Measurements from ENCODE around the gene GPR153.

GPR153 gene

DNA sequence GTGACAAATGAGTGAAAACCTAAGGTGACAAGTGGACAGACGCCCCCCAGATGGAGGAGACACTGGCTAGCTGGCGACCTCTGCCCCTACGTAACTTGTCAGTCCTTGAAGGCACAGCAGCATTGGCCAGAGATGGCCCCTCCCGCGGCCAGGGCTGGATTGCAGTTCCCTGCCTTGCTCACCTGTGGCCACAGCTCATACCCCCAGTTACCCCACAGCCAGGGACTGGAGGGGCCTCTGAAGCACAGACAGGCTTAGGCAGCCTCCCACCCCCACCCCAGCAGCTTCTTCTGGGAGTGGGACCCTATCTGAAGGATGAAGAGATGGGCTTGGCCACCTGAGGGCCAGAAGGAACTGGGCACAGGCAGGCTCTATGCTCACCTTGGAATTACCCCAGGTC, 13.2 kb downstream of the GPR153 start:
- DNase-seq: no peak

- DNase-seq: peak; percentile 80
These were observed 14.1 kb downstream of the GPR153 start for GRCh38 chr1:6246497-6247467.

DNA sequence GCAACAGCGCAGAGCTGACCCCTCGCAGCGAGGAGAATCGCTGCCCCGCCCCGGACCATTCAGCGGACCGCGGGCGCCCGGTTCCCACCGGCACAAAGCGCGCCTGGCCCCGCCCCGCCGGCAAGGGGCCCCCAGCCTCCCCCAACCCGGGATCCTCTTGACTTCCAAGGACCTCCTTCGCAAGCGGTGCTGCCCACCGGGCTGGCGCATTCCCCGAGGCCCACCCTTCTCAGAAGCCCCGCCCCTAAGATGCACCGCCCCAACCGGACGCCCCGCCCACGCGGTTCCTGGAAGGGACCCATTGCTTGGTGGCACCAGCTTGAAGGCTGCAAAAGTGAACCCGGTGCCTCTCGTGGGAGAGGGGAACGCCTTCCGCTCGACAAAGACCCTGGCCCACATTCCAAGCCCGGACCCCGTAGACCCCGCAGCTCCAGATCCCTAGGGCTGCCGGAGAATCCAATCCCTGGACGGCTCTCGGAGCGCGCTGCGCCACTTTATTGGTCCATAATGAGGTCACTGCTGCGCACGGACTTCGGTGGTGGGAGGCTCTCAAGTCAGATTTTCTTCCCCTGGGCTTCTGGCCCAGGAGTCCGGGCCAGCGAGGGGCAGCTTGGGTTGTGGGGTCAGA, 14.9 kb downstream of the GPR153 start:
- peak; percentile 40 for DNase-seq

GRCh38 chr1:6245086-6245868, 15.6 kb downstream of the GPR153 start:
- DNase-seq: peak; percentile 93

DNA sequence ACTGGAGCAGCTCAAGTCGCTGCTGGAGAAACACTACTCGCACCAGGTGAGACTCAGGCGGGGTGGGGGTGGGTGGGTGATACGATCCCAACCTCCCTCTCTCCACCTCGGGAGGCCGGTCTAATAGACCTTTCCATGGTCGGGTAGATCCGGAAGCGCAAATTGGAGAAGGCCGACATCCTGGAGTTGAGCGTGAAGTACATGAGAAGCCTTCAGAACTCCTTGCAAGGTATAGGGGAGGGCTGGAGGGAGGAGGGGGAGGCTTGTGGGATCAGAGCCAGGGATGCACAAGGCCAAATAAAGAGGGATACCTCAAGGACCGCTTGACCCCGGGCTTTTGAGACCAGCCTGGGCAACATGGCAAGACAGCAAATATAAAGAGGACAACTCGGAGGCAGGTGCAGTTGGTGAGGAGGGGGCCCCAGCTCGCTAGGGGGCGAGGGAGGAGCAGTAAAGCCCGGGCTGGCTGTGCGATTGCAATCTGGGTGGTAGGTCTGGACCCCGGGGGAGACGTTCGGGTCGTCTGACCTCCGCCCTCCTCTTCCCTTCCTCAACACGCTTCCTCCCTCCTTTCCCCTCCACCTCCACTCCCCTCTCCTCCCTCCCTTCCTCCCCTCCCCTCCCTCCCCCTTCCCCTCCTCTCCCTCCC, 16.4 kb downstream of the GPR153 start:
- DNase-seq: no peak

DNA sequence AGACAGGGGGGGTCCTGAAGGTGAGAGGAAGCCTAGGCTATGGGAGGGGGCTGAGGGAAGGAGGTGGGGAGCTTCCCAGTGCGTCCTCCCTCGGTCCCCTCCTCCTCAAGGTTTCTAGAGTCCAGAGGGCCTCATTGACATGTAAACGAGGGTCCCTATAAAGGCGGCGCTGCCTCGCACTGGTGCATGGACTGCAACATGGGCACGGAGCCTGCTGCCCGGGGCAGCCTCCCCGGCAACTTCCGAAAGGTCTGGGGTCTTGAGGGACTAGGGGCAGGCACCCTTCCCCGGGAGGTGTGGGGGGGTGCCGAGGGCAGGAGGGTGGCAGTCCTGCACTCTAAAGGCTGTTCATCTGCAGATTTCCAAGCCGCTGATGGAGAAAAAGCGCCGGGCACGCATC, 16.9 kb downstream of the GPR153 start, which contains the start of gene HES3:
Gene HES3, plus strand, starts transcription at position 187 of the 400 bp plus-strand sequence. Its CDS starts 187 bp downstream, at position 374.
- no peak for DNase-seq

- no peak for DNase-seq
These were observed 17.7 kb downstream of the GPR153 start for GRCh38 chr1:6243053-6243834.

DNA sequence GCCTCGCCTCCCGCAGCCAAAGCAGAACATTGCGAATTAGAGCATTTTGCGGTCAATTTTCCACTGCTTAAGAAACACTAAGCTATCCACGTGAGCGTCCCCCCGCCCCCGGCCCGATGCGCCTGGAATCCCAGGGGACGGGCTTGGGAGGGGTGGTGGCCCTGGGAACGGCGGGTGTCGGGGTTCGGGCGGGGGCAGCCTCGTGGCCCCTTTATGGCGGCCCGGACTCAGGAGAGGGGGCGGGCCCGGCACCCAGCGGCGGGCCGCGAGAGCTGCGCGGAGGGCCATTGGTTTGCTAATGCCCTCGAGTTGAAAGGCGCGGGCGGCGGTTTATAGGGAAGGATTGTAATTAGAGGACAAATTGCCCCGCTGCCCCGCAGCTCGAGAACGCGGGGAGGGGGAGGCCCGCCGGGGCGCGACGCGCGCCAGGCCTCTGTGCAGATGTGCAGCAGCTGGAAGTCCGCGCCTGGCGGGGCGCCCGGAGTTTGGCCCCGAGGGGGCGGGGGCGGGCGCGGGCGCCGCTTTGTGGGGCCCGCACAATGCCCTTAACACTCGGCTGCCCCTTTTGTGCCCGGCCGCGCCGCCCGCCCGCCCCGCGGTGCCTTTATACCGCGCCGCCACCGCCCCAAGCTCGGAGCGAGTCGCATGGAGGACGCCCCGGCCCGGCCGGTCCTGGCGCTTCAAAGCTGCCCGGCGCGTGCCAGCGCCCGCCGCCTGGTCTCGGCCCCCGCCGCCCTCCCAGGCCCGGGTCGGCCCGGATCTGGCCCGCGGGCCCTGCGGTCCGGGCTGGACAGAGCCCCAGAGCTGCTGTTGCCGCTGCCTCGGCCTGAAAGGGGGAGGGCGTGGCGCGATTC, 18.8 kb downstream of the GPR153 start:
- DNase-seq: no peak

DNA sequence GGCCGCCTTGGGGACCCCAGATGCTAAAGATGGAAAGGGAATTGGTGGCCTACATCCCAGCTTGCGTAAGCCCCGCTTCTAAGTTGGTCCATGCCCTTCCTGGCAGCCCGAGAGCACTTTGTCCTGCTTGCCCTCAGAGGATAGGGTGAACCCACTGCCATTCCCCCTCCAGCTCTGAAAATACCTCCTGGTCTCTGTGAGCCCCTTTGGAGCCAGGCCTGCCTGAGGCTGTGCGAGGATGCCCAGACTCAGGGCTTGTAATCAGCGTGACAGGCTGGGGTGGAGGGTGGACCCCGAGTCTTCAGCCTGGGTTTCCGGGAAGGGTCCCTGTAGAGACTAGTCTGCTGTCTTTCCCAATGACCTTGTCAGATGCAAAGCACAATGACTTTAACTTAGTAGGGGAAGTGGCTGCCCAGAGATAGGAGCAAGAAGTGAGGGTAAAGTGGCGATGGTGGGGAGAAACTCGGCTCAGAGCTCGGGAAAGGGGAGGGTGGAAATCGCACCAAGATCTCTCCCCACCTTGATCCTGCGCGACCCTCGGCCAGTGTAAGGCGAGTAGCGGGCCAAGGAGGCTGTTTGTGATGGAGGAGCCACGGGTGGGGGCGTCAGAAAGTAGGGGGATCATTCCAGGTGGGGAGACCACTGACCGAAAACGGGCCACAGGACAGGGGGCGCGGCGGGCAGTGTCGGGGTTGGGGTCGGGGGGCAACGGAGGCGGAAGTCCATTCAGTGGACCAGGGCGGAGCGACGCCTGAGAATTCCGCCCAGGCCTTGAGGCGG, 19.6 kb downstream of the GPR153 start:
- no peak for DNase-seq

DNA sequence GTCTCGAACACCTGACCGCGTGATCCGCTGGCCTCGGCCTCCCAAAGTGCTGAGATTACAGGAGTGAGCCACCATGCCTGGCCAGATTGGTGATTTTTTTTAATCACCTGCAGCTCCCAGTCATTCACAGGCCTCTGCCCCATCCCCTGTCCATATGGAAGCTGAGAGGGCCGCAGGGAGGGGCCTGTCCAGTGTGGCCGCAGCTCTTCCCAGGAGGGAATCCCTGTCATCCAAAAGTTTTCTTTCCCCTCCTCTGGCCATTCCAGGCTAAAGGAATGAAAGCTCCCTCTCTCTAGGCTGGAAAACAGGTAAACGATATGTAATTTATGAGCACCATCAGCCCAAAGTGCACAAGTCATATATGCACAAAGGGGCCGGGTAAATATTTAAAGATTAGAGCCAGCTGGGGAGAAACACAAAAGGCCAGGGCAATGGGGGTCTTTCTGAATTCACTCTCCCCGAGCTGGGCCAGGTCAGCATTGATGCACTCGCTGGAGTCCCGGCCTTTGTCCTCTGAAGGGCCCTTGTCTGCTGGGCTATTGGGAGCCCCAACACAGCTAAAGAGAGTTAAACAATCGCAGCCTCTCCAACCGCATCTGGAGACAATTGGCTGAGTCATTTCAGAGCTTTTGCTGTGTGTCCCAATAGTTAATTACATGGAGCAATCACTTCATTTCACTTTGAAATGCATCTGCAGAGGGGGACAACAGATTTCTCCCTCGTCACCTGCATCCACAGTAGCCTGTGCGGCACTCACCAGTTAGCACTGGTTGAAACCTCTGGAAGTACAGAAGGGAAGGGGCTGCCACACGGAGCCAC, 20.7 kb downstream of the GPR153 start:
- DNase-seq: no peak

GRCh38 chr1:6239213-6239752, 21.6 kb downstream of the GPR153 start:
- no peak for DNase-seq

- no peak for DNase-seq
These were observed 23.8 kb downstream of the GPR153 start for GRCh38 chr1:6237093-6237492.

DNA sequence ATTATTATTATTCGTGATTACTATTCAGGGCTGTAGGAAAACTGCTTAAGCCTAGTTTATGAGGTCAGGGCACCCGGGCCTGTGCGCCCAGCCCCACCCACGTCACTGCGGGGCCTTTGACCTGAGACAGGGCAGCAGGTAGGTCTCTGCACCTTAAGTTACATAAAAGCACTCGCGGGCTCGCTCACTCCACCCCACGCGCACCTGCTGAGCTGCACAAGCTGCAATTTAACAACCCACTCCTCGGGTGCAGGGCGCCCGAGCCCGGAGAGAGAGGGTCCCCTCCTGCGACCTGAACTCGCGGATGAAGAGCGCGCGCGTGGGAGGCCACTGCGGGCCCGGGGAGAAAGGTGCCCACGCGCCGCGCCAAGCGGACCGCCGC, 25.6 kb downstream of the GPR153 start:
- DNase-seq: no peak

- DNase-seq: no peak
These were observed 26.2 kb downstream of the GPR153 start for GRCh38 chr1:6234502-6235295.

GRCh38 chr1:6233376-6233775, 27.5 kb downstream of the GPR153 start:
- no peak for DNase-seq

DNA sequence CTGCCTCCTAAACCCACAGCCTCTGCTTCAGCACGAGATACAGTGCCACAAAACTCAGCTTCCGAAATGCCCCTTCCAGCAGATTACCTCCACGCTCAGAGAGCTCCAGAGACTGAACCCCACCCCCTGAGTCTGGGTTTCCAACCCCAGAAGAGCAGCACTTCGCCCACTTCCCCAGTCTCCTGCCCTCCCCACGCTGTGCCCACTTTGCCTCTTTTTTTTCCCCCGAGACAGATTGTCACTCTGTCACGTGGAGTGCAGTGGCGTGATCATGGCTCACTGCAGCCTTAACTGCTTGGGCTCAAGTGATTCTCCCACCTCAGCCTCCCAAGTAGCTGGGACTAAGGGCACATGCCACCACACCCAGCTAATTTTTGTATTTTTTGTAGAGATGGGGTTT, 35.2 kb downstream of the GPR153 start:
- no peak for DNase-seq

GRCh38 chr1:6224718-6225117, 36.2 kb downstream of the GPR153 start:
- no peak for DNase-seq

- no peak for DNase-seq
These were observed 37.3 kb downstream of the GPR153 start for GRCh38 chr1:6223617-6224016.
